Measurements from ENCODE around the gene ELF5.
A peak's percentile ranks its signal among the peaks of the same experiment; 100 is the strongest.

ELF5 gene

DNA sequence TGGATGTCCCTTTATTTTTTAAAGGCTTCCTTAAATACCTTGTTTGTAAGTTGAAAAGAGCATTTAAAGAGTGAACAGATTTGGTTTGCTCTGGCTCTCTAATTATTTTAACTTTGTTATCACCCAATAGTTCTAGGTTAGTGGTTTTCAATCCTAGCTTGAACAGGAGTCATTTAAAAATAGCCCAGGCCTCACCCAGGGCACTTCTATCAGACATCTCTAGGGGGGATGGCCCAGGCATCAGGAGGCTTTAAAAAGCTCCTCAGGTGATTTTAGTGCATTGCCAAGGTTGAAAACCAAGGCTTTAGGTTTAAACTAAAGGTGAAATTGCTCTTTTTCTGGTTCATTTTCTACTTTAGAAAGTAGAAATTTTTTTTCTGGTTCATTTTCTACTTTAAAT lies 66.5 kb downstream of the ELF5 start:
- Histone ChIP-seq H3K9me3 (no peaks in the 10 kb centered on the region), H3K27ac (peak overlapping the region; percentile 93), H3K4me3 (ENCODE audit: low read depth in 1 of 2, low read length in 1 of 2) (no peak overlapping the region), H3K4me1 (ENCODE audit: control insufficient read depth in 1 of 2, insufficient read depth in 1 of 2, low read depth in 1 of 2, low read length in 1 of 2) (peaks cover 100% of the 10 kb centered on the region in 2 experiments), H3K36me3 (no peaks in the 10 kb centered on the region), H3K27me3 (no peaks in the 10 kb centered on the region)
- TF ChIP-seq CTCF (IDR thresholded peaks at IDR 0.05): no peak

GRCh38 chr11:34446386-34446785 lies 67.2 kb downstream of the ELF5 start:
- no peak for TF ChIP-seq CTCF (IDR thresholded peaks at IDR 0.05)
- Histone ChIP-seq H3K4me1 (ENCODE audit: control insufficient read depth in 1 of 2, insufficient read depth in 1 of 2, low read depth in 1 of 2, low read length in 1 of 2) (peaks cover 100% of the 10 kb centered on the region in 2 experiments), H3K27me3 (no peaks in the 10 kb centered on the region), H3K9me3 (no peaks in the 10 kb centered on the region), H3K36me3 (no peaks in the 10 kb centered on the region), H3K4me3 (ENCODE audit: low read depth in 1 of 2, low read length in 1 of 2) (no peak overlapping the region), H3K27ac (peak overlapping the region; percentile 93)

DNA sequence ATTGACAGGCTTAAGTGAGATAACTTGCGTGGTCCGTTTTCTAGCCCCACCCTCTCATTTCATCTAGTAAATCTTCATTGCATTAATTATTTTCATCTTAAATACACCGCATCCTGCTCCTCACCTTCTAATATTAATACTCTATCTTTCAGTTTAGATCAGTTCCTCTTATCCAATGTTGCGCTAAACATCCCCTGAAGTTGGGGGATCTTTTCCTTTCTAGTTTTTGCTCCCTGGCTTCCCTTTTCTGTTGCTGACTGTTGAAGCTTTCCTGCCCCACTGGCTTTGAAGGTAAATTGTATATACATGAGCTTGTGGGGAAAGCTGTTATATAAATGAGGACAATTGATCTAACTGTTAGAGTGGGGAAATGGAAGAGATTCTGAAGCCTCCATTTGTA lies 67.6 kb downstream of the ELF5 start:
- Histone ChIP-seq H3K4me3 (ENCODE audit: low read depth in 1 of 2, low read length in 1 of 2) (peak overlapping the region in 1 of 2 experiments; percentile 31), H3K4me1 (ENCODE audit: control insufficient read depth in 1 of 2, insufficient read depth in 1 of 2, low read depth in 1 of 2, low read length in 1 of 2) (peaks cover 100% of the 10 kb centered on the region in 2 experiments), H3K27me3 (no peaks in the 10 kb centered on the region), H3K27ac (peak overlapping the region; percentile 93), H3K9me3 (no peaks in the 10 kb centered on the region), H3K36me3 (no peaks in the 10 kb centered on the region)
- no peak for TF ChIP-seq CTCF (IDR thresholded peaks at IDR 0.05)

DNA sequence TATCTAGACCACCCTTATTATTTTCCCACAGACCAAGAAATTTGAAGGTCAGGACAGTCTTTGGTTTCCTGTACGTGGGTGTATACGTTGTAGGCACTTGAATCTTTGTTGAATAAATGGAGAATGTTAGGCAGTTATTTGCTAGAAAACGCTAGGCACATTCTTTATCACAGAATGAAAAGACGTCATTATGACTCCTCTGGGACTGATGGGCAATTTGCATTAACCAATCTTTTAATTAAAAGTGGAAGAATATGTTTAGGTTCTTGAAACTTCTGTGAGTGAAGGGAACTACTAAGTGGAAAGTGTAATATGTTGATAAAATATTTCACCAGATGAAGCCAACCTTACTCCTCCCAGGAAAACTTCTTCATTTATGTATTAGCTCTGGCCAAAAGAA lies 69.2 kb downstream of the ELF5 start:
- Histone ChIP-seq H3K9me3 (no peaks in the 10 kb centered on the region), H3K27ac (peak overlapping the region; percentile 93), H3K27me3 (no peaks in the 10 kb centered on the region), H3K36me3 (no peaks in the 10 kb centered on the region), H3K4me3 (ENCODE audit: low read depth in 1 of 2, low read length in 1 of 2) (no peak overlapping the region), H3K4me1 (ENCODE audit: control insufficient read depth in 1 of 2, insufficient read depth in 1 of 2, low read depth in 1 of 2, low read length in 1 of 2) (peaks cover 100% of the 10 kb centered on the region in 2 experiments)
- no peak for TF ChIP-seq CTCF (IDR thresholded peaks at IDR 0.05)

GRCh38 chr11:34443136-34443535 lies 70.5 kb downstream of the ELF5 start:
- peak overlapping the region; percentile 93 for H3K27ac ChIP-seq
- TF ChIP-seq CTCF (IDR thresholded peaks at IDR 0.05): no peak
- H3K4me1 ChIP-seq (ENCODE audit: control insufficient read depth in 1 of 2, insufficient read depth in 1 of 2, low read depth in 1 of 2, low read length in 1 of 2): peaks cover 93 to 94% of the 10 kb centered on the region in 2 experiments

DNA sequence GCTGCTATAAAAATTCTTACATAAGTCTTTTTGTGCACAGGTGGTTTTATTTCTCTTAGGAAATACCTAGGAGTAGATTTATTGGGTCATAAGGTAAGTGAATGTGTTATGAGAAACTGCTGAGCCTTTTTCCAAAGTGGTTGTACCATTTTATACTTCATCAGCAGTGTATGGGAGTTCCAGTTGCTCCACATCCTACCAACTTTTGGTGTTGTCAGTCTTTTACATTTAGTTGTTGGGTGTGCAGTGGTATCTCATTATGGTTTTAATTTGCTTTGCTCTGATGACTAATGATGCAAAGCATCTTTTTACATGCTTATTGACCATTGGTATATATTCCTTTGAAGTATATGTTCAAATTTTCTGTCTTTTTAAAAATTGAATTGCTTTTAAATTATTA lies 71.8 kb downstream of the ELF5 start:
- Histone ChIP-seq H3K4me1 (ENCODE audit: control insufficient read depth in 1 of 2, insufficient read depth in 1 of 2, low read depth in 1 of 2, low read length in 1 of 2) (peaks cover 89 to 91% of the 10 kb centered on the region in 2 experiments), H3K27ac (peak overlapping the region; percentile 90), H3K27me3 (no peaks in the 10 kb centered on the region), H3K9me3 (no peaks in the 10 kb centered on the region), H3K4me3 (ENCODE audit: low read depth in 1 of 2, low read length in 1 of 2) (peak overlapping the region; percentile 93 to 97), H3K36me3 (no peaks in the 10 kb centered on the region)
- no peak for TF ChIP-seq CTCF (IDR thresholded peaks at IDR 0.05)

More at GRCh38 chr11:34443136-34443535, 70.5 kb downstream of the ELF5 start:
- Histone ChIP-seq H3K9me3 (no peaks in the 10 kb centered on the region), H3K4me3 (ENCODE audit: low read depth in 1 of 2, low read length in 1 of 2) (no peak overlapping the region), H3K36me3 (no peaks in the 10 kb centered on the region), H3K27me3 (no peaks in the 10 kb centered on the region)

Measured in neutrophil (primary cell).